Measurements from ENCODE around the gene CTRL.
"Not testable (repeated sequence)": the region's sequence is repeated elsewhere in the genome, so short reads cannot be mapped to it uniquely, and the experiment has no call there.

Gene CTRL

DNA sequence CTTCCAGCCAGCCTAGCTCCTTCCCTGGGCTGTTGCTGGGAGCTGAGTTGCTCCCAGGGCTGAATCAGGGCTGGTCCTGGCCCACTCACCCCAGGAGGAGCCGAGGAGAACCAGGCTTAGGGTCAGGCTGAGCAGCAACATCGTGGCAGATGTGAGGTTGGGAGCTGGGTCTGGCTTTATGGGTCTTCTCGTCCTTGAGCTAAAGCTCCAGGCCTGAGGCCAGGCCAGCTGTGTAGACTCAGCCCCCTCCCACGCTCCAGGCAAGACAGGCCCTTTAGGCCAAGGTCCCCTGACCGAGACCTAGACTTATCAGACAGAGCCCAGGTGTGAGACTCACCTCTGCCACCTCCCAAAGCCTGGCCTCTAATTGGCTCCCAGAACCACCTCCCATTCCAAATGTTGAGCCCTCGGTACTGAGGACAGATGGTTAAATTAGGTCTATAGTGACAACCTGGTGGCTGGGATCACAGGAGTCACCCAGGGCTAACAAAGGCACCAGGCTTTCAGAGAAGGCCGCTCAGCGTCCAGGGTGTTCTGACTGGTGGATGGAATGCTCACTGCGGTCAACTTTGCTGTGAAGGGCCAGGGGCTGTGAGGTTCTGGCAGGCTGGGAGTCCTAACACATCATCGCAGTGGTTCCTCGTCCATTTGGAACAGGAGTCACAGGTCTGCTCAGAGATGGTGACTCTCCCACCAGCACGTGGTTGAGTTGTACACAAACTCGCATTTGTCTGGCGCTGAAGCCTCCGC, at the start of gene CTRL:
CTRL (minus strand) TSS at position 151 of the 750 bp plus-strand sequence; CDS start at position 141, 10 bp downstream.
- DNase-seq (ENCODE audit: low read depth): no peak

DNA sequence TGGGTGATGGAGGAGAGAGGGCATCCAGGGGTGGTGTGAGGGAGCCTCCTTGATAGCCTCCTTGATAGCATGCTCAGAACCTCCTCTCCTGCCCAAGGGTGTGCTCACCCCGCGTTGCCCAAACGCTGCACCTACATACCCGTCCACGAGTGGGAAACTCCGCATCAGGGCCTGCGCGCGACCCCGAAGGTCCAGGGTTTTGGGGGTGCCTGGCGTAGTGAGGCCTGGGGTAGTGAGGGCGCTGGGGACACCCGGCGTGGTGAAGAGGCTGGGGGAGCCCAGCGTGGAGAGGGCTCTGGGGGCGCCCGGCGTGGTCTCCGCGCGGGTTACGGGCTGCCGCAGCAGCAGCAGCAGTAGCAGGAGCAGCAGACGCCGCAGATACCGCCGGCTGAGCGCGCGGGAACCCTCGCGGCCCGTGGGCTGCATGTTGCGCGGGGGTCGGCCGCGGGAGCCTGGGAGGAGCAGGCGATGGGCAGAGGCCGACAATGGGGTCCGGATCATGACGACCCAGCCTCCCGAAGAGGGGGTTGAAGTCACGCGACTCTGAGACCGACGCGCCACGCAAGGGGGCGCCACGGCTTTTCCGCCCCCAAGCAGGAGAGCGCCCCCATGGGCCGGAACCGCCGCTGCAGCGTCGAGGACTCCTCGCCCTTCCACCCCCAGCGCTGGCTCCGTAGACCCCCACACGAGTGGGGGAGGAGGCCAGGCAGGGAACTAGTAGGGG, 48.5 kb upstream of the CTRL start, which contains the start of gene DPEP3:
DPEP3 (minus strand) TSS at position 545 of the 724 bp plus-strand sequence; CDS start at position 426, 119 bp downstream.
- no peak for DNase-seq (ENCODE audit: low read depth)

DNA sequence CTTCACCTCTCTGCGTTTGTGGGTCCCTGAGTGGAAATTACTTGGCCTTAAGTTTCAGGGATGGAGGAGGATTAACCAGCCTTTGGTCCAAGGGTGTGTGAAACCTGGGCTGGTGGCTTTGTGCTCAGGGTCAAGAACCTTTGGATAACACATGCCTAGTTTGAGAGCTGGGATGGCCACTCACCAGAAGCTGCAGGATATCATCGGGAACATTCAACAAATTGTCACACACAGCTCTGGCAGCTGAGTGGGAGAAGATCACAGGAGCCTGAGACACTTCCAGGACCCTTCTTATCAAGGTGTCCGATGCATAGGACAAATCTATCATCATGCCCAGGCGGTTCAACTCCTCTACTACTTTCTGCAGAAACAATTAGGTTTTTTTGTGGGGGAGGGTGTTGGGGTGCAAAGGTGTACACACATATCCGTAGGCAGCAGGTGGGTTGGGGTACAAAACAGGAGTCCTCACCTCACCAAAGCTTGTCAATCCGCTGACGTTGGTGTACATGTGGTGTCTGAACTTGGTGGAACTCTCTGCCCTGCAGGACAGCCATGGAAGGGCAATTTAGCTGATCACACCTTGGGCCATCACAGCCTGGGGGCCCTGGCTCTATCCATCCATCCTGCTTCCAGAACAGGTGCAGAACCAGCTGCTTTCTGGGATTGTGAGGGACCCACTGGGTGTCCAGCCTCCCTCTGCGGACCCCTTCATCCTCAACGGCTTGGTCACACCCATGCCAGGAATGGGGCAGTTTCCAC, 46.0 kb upstream of the CTRL start:
- DNase-seq (ENCODE audit: low read depth): no peak

DNA sequence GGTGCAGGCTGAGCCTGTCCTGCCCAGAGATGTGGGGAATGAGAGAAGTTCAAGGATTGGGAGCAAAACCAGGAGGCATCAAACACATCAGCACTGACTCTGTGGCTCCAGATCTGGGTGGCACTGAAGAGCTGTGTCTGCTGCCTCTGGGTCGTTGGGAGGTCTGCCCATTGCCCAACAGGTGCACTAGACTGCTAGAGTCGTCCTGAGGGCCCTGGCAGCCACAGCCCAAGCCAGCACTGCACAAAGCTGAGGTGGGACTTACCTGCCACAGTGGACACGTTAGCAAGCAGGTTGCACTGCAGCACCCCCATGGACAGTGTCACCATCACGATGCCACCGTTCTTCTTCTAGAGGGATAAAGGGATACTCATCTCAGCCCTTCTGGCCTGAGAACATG, 45.3 kb upstream of the CTRL start:
- DNase-seq (ENCODE audit: low read depth): no peak

GRCh38 chr16:67976205-67976604, 44.5 kb upstream of the CTRL start:
- DNase-seq (ENCODE audit: low read depth): no peak

DNA sequence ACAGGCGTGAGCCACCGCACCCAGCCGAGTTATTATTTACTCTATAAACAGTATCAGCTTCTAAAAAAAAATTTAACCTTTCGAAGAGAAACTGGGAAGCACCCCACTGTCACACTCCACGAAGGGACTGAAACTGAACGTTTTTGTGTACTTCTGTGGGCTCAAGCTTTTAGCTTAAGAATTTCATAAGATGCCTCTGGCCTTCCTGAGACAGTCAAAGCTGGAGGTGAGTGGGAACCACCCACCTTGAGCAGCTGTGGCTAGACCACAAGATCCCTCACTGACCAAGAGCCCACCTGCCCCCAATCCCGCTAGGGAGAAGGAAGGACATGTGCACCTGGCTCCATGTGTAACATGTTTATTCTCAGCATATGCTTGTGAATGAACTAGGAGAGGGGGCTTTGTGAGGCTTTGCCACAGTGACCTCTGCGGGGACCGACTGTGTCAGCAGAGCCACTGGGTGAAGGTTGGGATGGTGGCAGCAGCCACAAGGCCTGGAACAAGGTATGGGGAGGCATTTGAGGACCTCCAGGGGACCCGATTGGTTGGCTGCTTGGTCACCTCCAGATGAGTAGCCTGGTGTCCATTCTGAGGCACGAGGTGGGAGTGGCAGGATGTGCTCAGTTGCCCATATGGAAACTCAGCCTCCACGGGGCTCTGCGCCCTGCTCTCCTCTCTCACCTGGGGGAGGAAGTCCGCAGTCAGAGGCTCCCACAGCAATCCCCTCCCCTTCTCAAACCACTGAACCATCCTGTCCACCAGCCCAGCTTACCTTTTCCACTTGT, 43.9 kb upstream of the CTRL start:
- no peak for DNase-seq (ENCODE audit: low read depth)

- DNase-seq (ENCODE audit: low read depth): not testable (repeated sequence)
Measured at GRCh38 chr16:67972285-67972684, 40.6 kb upstream of the CTRL start.

DNA sequence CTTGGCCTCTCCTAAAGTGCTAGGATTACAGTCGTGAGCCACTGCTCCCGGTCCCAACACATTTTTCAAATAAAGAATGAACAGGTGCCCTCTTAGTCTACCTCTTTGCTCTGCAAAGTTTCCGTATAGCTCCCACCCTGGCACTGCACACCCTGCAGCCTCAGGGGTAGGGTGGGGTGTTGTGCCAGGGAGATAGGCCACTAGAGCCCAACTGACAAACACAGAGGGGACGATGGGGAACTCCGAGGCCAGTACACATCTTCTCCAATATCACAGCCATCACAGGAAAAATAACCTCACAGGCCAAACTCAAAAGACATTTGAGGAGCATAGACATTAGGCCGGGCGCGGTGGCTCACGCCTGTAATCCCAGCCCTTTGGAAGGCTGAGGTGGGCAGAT, 39.4 kb upstream of the CTRL start:
- DNase-seq (ENCODE audit: low read depth): no peak

DNA sequence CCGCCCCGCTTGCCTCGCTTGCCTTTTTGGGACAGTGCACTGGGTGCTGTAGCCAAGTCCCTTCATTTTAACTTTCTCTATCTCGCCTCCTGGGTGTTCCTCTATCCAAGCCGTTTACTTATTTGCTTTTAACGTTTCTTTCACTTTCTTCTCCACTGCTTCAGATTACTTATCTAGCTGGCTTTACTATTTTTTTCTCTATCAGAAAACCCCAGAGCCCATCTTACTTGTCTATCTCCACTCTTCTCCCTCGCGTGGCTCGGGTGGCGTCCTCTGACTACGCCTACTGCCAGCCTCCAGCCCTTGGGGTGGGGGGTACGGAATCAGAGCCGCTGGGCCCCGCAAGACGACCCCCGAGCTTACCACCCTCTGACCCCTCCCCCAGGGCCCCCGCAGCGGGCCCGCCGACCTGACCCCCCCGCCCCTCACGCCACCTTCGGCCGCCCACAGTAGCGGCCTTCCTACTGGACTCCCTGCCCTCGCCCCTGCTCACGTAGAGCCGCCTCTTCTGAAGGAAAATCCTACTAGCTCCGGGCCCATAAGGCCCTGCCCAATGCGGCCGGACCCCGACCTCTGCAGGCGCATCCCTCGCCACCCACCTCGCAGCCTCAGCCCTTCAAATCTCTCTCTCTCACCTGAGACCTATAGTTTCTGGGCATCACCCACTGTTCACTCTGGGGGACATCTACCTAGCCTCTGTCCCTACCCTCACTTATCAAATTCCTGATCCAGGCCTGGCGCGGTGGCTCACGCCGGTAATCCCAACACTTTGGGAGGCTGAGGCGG, 37.8 kb upstream of the CTRL start:
- DNase-seq (ENCODE audit: low read depth): no peak

DNA sequence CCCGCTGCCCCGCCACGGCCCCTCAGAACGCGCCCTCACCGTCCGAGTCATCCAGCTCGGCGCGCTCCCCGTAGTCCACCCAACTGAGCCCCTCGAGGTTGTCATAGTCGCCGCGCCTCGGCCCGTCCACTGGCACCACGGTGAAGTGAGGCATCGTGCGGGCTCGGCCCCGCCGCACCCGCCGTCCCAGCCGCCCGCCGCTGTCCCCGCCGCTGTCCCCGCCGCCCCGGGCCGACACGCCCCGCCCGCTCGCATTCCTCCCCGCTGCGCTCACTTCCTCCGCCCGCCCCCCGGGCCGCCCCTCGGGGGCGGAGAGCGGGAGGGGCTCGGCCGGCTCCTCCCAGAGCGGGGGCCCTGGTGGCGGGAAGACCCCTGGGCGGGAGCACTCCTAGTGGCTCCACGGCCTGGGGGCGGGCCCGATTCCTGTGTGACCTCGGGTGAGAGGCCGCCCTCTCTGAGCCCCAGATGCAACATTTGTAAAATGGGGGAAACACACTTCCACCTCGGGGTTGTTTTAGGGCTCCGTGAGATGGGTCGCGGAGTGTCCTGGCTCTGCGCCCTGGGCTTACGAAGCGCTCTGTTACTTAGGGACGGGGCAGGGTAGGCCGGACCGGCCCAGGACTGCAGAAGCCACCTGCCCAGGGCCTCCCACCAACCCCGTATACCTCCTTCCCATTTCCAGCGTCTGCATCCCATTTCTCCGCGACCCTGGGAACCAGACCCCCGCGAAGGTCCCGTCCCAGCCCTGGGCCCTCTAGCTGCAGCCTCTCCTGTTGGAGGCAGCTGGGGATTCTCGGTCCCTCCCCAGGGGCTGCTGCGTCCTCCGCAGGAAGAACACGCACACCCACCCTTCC, 37.0 kb upstream of the CTRL start, which contains the start of gene SLC12A4:
SLC12A4 (minus strand) TSS at position 238 of the 854 bp plus-strand sequence; CDS start at position 154, 84 bp downstream.
- peak; percentile 84 for DNase-seq (ENCODE audit: low read depth)

- peak; percentile 21 for DNase-seq (ENCODE audit: low read depth)
Measured at GRCh38 chr16:67967958-67968399, 36.3 kb upstream of the CTRL start.

DNA sequence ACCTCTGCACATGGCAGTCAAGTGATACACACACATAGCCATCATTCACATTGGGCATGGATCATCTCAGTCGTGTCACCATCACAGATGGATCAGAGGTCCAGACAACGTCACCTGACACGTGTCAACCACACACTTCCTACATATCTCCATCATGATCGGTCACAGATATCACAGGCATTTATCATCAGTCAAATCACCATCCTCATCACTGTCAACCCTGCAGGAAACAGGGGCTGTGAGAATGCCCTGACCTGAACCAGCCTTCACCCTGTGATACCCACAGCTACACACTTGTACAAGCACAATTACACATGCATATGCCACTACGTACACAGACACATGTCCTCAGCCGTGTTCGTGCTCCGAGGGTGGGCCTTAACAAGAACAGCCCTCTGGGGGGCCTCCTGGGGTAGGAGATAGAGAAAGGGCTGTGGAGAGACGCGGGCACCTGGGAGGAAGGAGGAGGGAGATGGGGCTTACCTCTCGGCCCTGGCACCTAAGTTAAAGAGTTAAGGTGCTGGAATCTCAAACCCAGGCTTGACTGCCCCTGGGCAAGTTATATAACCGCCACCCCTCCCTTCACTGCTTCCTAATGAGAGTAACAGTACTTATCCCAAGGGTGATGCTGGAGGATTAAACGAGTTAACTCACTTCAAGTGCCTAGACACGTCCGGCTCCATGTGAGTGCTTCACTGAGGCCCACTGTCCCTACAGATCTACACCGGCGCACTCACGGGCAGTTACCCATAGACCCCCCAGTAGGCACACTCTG, 35.7 kb upstream of the CTRL start:
- DNase-seq (ENCODE audit: low read depth): peak; percentile 21

DNA sequence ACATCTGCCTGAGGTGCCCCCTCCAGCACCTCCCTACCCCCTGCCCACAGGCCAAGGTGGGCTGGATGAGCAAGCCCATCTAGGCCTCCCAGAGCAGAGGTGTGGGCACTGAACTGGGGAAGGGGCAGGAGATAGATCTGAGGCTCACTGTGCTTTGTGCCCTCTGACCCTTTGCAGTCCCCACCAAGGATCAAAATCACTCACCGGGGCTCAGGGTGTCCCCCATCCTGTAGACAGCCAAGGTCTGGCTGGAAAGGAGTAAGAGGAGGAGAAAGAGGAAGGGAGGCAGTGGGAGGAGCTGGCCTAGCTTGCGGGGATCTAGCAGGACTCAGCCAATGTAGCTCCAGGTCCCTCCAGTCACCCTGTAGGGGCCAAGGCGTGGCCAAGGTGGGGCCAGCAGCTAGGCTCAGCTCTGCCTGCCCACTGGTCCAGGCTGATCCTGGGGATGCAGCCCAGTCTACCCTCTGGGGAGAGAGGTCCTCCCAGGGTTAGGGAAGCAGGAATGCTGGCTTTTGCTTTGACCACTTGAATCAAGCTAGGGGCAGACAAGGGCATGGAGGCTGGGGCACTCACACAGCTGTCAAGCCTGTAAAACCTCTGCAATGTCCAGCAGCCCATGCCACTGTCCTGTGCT, 35.0 kb upstream of the CTRL start:
- no peak for DNase-seq (ENCODE audit: low read depth)

GRCh38 chr16:67965668-67966548, 34.2 kb upstream of the CTRL start:
- no peak for DNase-seq (ENCODE audit: low read depth)

DNA sequence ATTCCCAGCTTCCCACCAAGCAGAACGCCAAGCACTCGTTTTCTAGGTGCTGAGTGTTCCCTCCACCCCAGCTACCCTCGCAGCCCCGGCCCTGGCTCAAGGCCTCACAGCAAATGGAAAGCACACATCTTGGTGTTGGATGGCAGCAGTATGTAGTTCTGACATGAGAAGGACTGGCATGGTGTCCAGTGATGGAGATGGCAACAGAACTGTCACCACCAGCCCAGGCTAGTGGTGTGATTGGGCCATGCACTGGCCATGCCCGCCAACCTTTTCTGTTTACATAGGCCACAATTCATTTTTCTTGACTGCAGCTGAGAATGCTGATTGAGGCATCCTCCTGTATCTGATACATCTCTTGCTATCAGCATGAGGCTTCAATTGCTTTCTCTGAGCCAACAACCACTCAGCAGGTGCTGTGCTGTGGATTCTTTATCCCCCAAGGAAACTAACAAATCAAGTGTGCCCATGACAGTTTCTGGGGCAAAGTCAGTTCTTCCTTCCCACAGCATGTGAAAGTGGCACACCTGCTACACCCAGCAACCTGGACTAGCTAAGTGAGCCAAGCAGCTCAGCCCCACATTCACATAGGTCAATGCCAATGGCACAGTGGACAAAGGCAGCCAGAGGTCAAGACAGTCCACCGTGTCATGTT, 32.9 kb upstream of the CTRL start:
- no peak for DNase-seq (ENCODE audit: low read depth)

GRCh38 chr16:67963662-67964321, 32.1 kb upstream of the CTRL start:
- DNase-seq (ENCODE audit: low read depth): no peak
